Measurements from ENCODE around the gene FIGNL1. TPM values are rescaled to one million over a fixed set of nuclear protein-coding genes. Genes with fewer than 3 reads are reported as not detected.

FIGNL1 gene
- total and polyA plus RNA-seq, 2 donors (not counting 1 experiment from before 2014, with no cell fraction given) = 3.6 to 24.5 TPM

DNA sequence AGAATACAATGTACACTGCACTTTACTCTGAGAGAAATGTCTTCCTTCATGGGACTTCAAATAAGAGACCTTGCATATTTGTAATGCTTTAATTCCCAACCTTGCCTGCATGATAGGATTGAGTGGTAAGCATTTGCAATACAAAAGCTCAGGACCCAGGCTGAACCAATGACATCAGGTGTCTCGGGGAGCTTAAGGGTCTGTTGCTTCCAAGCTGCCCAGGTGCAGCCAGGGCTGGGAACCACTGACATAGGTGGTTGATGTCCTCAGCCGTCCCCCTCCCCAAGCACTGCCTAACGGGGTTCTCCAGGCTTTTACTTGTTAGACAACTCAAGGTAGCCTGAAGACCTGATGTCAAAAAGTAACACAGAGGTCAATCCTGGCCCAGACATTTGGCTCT, 29.1 kb downstream of the FIGNL1 start:
- CTCF ChIA-PET = interaction anchor here (0.7 to 10.4 kb wide), 7 partner anchors 51 to 329 kb away, joined by 3 to 211 read pairs (median 5); partner anchors contain the start of gene IKZF1
- H3K4me1 Mint-ChIP-seq = peaks cover 34% of the 10 kb centered on the region
- no peak overlapping the region for H3K9ac ChIP-seq (ENCODE audit: low read length)

More for the DNA sequence above, 29.1 kb downstream of the FIGNL1 start:
- H3K27ac ChIP-seq (ENCODE audit: low read length in 2 of 2) = no peak overlapping the region
- H3K36me3 ChIP-seq (replicated peaks in 1 of 2; ENCODE audit: control extremely low read depth in 1 of 2, control insufficient read depth in 1 of 2, extremely low read depth in 1 of 2, insufficient read depth in 2 of 2, low read length in 1 of 2) = no peaks in the 10 kb centered on the region
- no peaks in the 10 kb centered on the region for H4K20me1 ChIP-seq (ENCODE audit: control insufficient read depth, insufficient read depth, low read length, poor library complexity, severe bottlenecking)
- H3K4me3 ChIP-seq (ENCODE audit: control extremely low read depth in 1 of 5, extremely low read depth in 1 of 5, insufficient read depth in 1 of 5, low read depth in 2 of 5, low read length in 4 of 5) = no peak overlapping the region
- TF ChIP-seq CTCF (IDR thresholded peaks at IDR 0.05) (no peak), EZH2 (IDR thresholded peaks at IDR 0.05; ENCODE audit: borderline replicate concordance, insufficient read depth, low read depth, low read length, poor library complexity, severe bottlenecking) (no peak)
- intact Hi-C loops (cut with micrococcal nuclease) = no loop called here
- Mint-ChIP-seq H3K27me3 (no peaks in the 10 kb centered on the region), H3K4me3 (no peak overlapping the region), H3K27ac (no peak overlapping the region), H3K9me3 (ENCODE audit: insufficient read depth) (no peaks in the 10 kb centered on the region)
- H2AFZ ChIP-seq (ENCODE audit: insufficient read depth, low read depth, low read length, poor library complexity, severe bottlenecking) = no peak overlapping the region
- no peak overlapping the region for H3K4me2 ChIP-seq (replicated peaks; ENCODE audit: low read depth, low read length, poor library complexity, severe bottlenecking)
- POLR2A ChIA-PET = interaction anchor here (0.7 to 1.2 kb wide), 2 partner anchors 29 to 116 kb away, joined by 3 to 4 read pairs; no protein-coding TSS in a partner anchor
- peaks cover 22 to 28% of the 10 kb centered on the region in 2 donors for H3K4me1 ChIP-seq (ENCODE audit: control insufficient read depth in 2 of 2, insufficient read depth in 2 of 2, low read length in 2 of 2)
- WGBS (ENCODE audit: insufficient coverage) = 78% methylated on average over 3 of the region's 3 CpGs
- no peaks in the 10 kb centered on the region for H3K27me3 ChIP-seq (replicated peaks in 1 of 4; ENCODE audit: control extremely low read depth in 1 of 4, control insufficient read depth in 3 of 4, insufficient read depth in 4 of 4, low read length in 3 of 4)
- no peak for ATAC-seq (ENCODE audit: low read depth)
- no peak for DNase-seq
- peaks cover 24% of the 10 kb centered on the region for H3K79me2 ChIP-seq (ENCODE audit: control insufficient read depth, insufficient read depth, low read length)
- no peaks in the 10 kb centered on the region for H3K9me3 ChIP-seq (ENCODE audit: control extremely low read depth in 1 of 3, control insufficient read depth in 2 of 3, insufficient read depth in 1 of 3, low read length in 2 of 3)

Measured in B cell (primary cell).